ENCODE results near the gene POLR3K.
"Not testable (repeated sequence)": the region's sequence is repeated elsewhere in the genome, so short reads cannot be mapped to it uniquely, and the experiment has no call there.

POLR3K gene

GRCh38 chr16:35678-36305 is 17.6 kb downstream of the POLR3K start:
- Histone ChIP-seq H3K36me3 (ENCODE audit: control insufficient read depth in 2 of 2, insufficient read depth in 2 of 2, low read length in 2 of 2) (no peaks in the 10 kb centered on the region), H3K9ac (ENCODE audit: low read depth in 1 of 2, low read length in 2 of 2) (peak overlapping the region in 1 of 2 donors; percentile 17), H3K27ac (ENCODE audit: low read depth in 2 of 2, low read length in 2 of 2) (no peak overlapping the region), H3K27me3 (ENCODE audit: control insufficient read depth in 2 of 2, insufficient read depth in 2 of 2, low read length in 2 of 2) (no peaks in the 10 kb centered on the region), H3K4me1 (ENCODE audit: control insufficient read depth in 2 of 2, insufficient read depth in 2 of 2, low read length in 2 of 2) (peaks cover 13 to 16% of the 10 kb centered on the region in 2 donors), H3K9me3 (ENCODE audit: control insufficient read depth in 2 of 2, low read length in 2 of 2) (no peaks in the 10 kb centered on the region), H3K4me3 (ENCODE audit: low read length in 2 of 2) (no peak overlapping the region)

GRCh38 chr16:35011-35677 is 18.3 kb downstream of the POLR3K start:
- no peaks in the 10 kb centered on the region for H3K9me3 ChIP-seq (ENCODE audit: control insufficient read depth in 2 of 2, low read length in 2 of 2)
- no peaks in the 10 kb centered on the region for H3K27me3 ChIP-seq (ENCODE audit: control insufficient read depth in 2 of 2, insufficient read depth in 2 of 2, low read length in 2 of 2)
- no peaks in the 10 kb centered on the region for H3K36me3 ChIP-seq (ENCODE audit: control insufficient read depth in 2 of 2, insufficient read depth in 2 of 2, low read length in 2 of 2)
- H3K9ac ChIP-seq (ENCODE audit: low read depth in 1 of 2, low read length in 2 of 2), result peak overlapping the region; percentile 17 to 24
- H3K4me1 ChIP-seq (ENCODE audit: control insufficient read depth in 2 of 2, insufficient read depth in 2 of 2, low read length in 2 of 2), result peaks cover 13 to 16% of the 10 kb centered on the region in 2 donors
- peak overlapping the region in 1 of 2 donors; percentile 61 for H3K27ac ChIP-seq (ENCODE audit: low read depth in 2 of 2, low read length in 2 of 2)
- H3K4me3 ChIP-seq (ENCODE audit: low read length in 2 of 2), result peak overlapping the region in 1 of 2 donors; percentile 57

GRCh38 chr16:34648-34987 is 18.8 kb downstream of the POLR3K start:
- H3K4me1 ChIP-seq (ENCODE audit: control insufficient read depth in 2 of 2, insufficient read depth in 2 of 2, low read length in 2 of 2), result peaks cover 13 to 16% of the 10 kb centered on the region in 2 donors
- H3K9ac ChIP-seq (ENCODE audit: low read depth in 1 of 2, low read length in 2 of 2), result peak overlapping the region in 1 of 2 donors; percentile 24
- H3K27me3 ChIP-seq (ENCODE audit: control insufficient read depth in 2 of 2, insufficient read depth in 2 of 2, low read length in 2 of 2), result no peaks in the 10 kb centered on the region
- no peaks in the 10 kb centered on the region for H3K36me3 ChIP-seq (ENCODE audit: control insufficient read depth in 2 of 2, insufficient read depth in 2 of 2, low read length in 2 of 2)
- peak overlapping the region; percentile 13 to 61 for H3K27ac ChIP-seq (ENCODE audit: low read depth in 2 of 2, low read length in 2 of 2)
- no peaks in the 10 kb centered on the region for H3K9me3 ChIP-seq (ENCODE audit: control insufficient read depth in 2 of 2, low read length in 2 of 2)
- H3K4me3 ChIP-seq (ENCODE audit: low read length in 2 of 2), result peak overlapping the region in 1 of 2 donors; percentile 57

- no peak overlapping the region for H3K9ac ChIP-seq (ENCODE audit: low read depth in 1 of 2, low read length in 2 of 2)
- H3K9me3 ChIP-seq (ENCODE audit: control insufficient read depth in 2 of 2, low read length in 2 of 2), result no peaks in the 10 kb centered on the region
- no peaks in the 10 kb centered on the region for H3K36me3 ChIP-seq (ENCODE audit: control insufficient read depth in 2 of 2, insufficient read depth in 2 of 2, low read length in 2 of 2)
- H3K4me3 ChIP-seq (ENCODE audit: low read length in 2 of 2), result peak overlapping the region in 1 of 2 donors; percentile 57
- peaks cover 8 to 13% of the 10 kb centered on the region in 2 donors for H3K4me1 ChIP-seq (ENCODE audit: control insufficient read depth in 2 of 2, insufficient read depth in 2 of 2, low read length in 2 of 2)
- peak overlapping the region in 1 of 2 donors; percentile 61 for H3K27ac ChIP-seq (ENCODE audit: low read depth in 2 of 2, low read length in 2 of 2)
- no peaks in the 10 kb centered on the region for H3K27me3 ChIP-seq (ENCODE audit: control insufficient read depth in 2 of 2, insufficient read depth in 2 of 2, low read length in 2 of 2)
Observed at GRCh38 chr16:33877-34647, 19.3 kb downstream of the POLR3K start.

- not testable (repeated sequence) for H3K4me3 ChIP-seq (ENCODE audit: low read length in 2 of 2); H3K36me3 ChIP-seq (ENCODE audit: control insufficient read depth in 2 of 2, insufficient read depth in 2 of 2, low read length in 2 of 2); H3K27me3 ChIP-seq (ENCODE audit: control insufficient read depth in 2 of 2, insufficient read depth in 2 of 2, low read length in 2 of 2); H3K4me1 ChIP-seq (ENCODE audit: control insufficient read depth in 2 of 2, insufficient read depth in 2 of 2, low read length in 2 of 2); H3K9ac ChIP-seq (ENCODE audit: low read depth in 1 of 2, low read length in 2 of 2); H3K27ac ChIP-seq (ENCODE audit: low read depth in 2 of 2, low read length in 2 of 2); H3K9me3 ChIP-seq (ENCODE audit: control insufficient read depth in 2 of 2, low read length in 2 of 2)
Observed at GRCh38 chr16:33154-33876, 20.1 kb downstream of the POLR3K start.

GRCh38 chr16:30627-31026 is 22.8 kb downstream of the POLR3K start:
- H3K9me3 ChIP-seq (ENCODE audit: control insufficient read depth in 2 of 2, low read length in 2 of 2); H3K27ac ChIP-seq (ENCODE audit: low read depth in 2 of 2, low read length in 2 of 2); H3K27me3 ChIP-seq (ENCODE audit: control insufficient read depth in 2 of 2, insufficient read depth in 2 of 2, low read length in 2 of 2); H3K4me1 ChIP-seq (ENCODE audit: control insufficient read depth in 2 of 2, insufficient read depth in 2 of 2, low read length in 2 of 2); H3K36me3 ChIP-seq (ENCODE audit: control insufficient read depth in 2 of 2, insufficient read depth in 2 of 2, low read length in 2 of 2); H3K4me3 ChIP-seq (ENCODE audit: low read length in 2 of 2); H3K9ac ChIP-seq (ENCODE audit: low read depth in 1 of 2, low read length in 2 of 2): not testable (repeated sequence)

- not testable (repeated sequence) for H3K4me3 ChIP-seq (ENCODE audit: low read length in 2 of 2); H3K27ac ChIP-seq (ENCODE audit: low read depth in 2 of 2, low read length in 2 of 2); H3K27me3 ChIP-seq (ENCODE audit: control insufficient read depth in 2 of 2, insufficient read depth in 2 of 2, low read length in 2 of 2); H3K4me1 ChIP-seq (ENCODE audit: control insufficient read depth in 2 of 2, insufficient read depth in 2 of 2, low read length in 2 of 2); H3K9ac ChIP-seq (ENCODE audit: low read depth in 1 of 2, low read length in 2 of 2); H3K36me3 ChIP-seq (ENCODE audit: control insufficient read depth in 2 of 2, insufficient read depth in 2 of 2, low read length in 2 of 2); H3K9me3 ChIP-seq (ENCODE audit: control insufficient read depth in 2 of 2, low read length in 2 of 2)
Observed at GRCh38 chr16:25926-26348, 27.5 kb downstream of the POLR3K start.

- not testable (repeated sequence) for H3K9me3 ChIP-seq (ENCODE audit: control insufficient read depth in 2 of 2, low read length in 2 of 2); H3K27me3 ChIP-seq (ENCODE audit: control insufficient read depth in 2 of 2, insufficient read depth in 2 of 2, low read length in 2 of 2); H3K9ac ChIP-seq (ENCODE audit: low read depth in 1 of 2, low read length in 2 of 2); H3K4me3 ChIP-seq (ENCODE audit: low read length in 2 of 2); H3K27ac ChIP-seq (ENCODE audit: low read depth in 2 of 2, low read length in 2 of 2); H3K4me1 ChIP-seq (ENCODE audit: control insufficient read depth in 2 of 2, insufficient read depth in 2 of 2, low read length in 2 of 2); H3K36me3 ChIP-seq (ENCODE audit: control insufficient read depth in 2 of 2, insufficient read depth in 2 of 2, low read length in 2 of 2)
Observed at GRCh38 chr16:24151-24550, 29.3 kb downstream of the POLR3K start.

- not testable (repeated sequence) for H3K4me1 ChIP-seq (ENCODE audit: control insufficient read depth in 2 of 2, insufficient read depth in 2 of 2, low read length in 2 of 2); H3K36me3 ChIP-seq (ENCODE audit: control insufficient read depth in 2 of 2, insufficient read depth in 2 of 2, low read length in 2 of 2); H3K4me3 ChIP-seq (ENCODE audit: low read length in 2 of 2); H3K9me3 ChIP-seq (ENCODE audit: control insufficient read depth in 2 of 2, low read length in 2 of 2); H3K9ac ChIP-seq (ENCODE audit: low read depth in 1 of 2, low read length in 2 of 2); H3K27me3 ChIP-seq (ENCODE audit: control insufficient read depth in 2 of 2, insufficient read depth in 2 of 2, low read length in 2 of 2); H3K27ac ChIP-seq (ENCODE audit: low read depth in 2 of 2, low read length in 2 of 2)
Observed at GRCh38 chr16:20886-21285, 32.5 kb downstream of the POLR3K start.
